ENCODE results near the gene RAB7B. TPM values are rescaled to one million over a fixed set of nuclear protein-coding genes. Genes with fewer than 3 reads are reported as not detected.

RAB7B gene
- total and polyA plus RNA-seq, 4 donors: 0.08 to 0.89 (median 0.20) TPM; not detected in 1

DNA sequence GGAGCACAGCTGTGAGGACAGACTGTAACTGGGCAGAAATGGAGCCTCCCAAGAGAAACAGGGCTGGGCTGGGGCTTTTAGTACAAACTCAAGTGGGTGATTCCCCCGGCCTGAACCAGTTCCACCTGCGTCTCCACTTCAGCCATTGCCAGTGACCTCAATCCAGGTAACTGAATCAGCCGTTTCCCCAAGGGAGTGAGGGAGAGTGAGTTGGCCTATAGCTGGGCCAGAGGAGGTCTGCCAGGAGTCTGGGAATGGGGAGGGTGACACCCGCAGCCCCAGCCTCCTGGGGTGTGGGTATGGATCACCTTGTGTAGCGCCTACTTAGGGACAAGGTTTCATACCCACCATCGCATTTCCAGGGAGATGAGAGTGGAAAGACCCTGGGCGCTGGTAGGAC lies 68.4 kb downstream of the RAB7B start:
- DNase-seq (ENCODE audit: low spot score): no peak
- Histone ChIP-seq H3K27ac (ENCODE audit: low read depth in 1 of 2, low read length in 2 of 2) (no peak overlapping the region), H3K9me3 (ENCODE audit: control insufficient read depth in 4 of 4, low read length in 3 of 4) (no peaks in the 10 kb centered on the region), H3K27me3 (ENCODE audit: control insufficient read depth in 4 of 4, insufficient read depth in 4 of 4, low read length in 3 of 4) (no peaks in the 10 kb centered on the region), H3K9ac (ENCODE audit: low read depth in 1 of 2, low read length in 2 of 2) (no peak overlapping the region), H3K36me3 (ENCODE audit: control insufficient read depth in 4 of 4, insufficient read depth in 3 of 4, low read depth in 1 of 4, low read length in 3 of 4) (no peaks in the 10 kb centered on the region), H3K4me3 (ENCODE audit: low read depth in 1 of 3, low read length in 3 of 3) (no peak overlapping the region), H3K4me1 (ENCODE audit: control insufficient read depth in 4 of 4, insufficient read depth in 4 of 4, low read length in 3 of 4) (no peaks in the 10 kb centered on the region)
- WGBS: 87% methylated on average over 7 of the region's 7 CpGs
- no peak for TF ChIP-seq JUND (IDR thresholded peaks at IDR 0.05)
- no peak for TF ChIP-seq NR2F2 (IDR thresholded peaks at IDR 0.05)
- TF ChIP-seq, protein P1, sequence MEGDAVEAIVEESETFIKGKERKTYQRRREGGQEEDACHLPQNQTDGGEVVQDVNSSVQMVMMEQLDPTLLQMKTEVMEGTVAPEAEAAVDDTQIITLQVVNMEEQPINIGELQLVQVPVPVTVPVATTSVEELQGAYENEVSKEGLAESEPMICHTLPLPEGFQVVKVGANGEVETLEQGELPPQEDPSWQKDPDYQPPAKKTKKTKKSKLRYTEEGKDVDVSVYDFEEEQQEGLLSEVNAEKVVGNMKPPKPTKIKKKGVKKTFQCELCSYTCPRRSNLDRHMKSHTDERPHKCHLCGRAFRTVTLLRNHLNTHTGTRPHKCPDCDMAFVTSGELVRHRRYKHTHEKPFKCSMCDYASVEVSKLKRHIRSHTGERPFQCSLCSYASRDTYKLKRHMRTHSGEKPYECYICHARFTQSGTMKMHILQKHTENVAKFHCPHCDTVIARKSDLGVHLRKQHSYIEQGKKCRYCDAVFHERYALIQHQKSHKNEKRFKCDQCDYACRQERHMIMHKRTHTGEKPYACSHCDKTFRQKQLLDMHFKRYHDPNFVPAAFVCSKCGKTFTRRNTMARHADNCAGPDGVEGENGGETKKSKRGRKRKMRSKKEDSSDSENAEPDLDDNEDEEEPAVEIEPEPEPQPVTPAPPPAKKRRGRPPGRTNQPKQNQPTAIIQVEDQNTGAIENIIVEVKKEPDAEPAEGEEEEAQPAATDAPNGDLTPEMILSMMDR (IDR thresholded peaks at IDR 0.05; ENCODE audit: low read depth, low read length, missing input control): no peak
- TF ChIP-seq, protein P2, sequence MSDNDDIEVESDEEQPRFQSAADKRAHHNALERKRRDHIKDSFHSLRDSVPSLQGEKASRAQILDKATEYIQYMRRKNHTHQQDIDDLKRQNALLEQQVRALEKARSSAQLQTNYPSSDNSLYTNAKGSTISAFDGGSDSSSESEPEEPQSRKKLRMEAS (IDR thresholded peaks at IDR 0.05): no peak
- TF ChIP-seq, protein P3, sequence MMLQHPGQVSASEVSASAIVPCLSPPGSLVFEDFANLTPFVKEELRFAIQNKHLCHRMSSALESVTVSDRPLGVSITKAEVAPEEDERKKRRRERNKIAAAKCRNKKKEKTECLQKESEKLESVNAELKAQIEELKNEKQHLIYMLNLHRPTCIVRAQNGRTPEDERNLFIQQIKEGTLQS (IDR thresholded peaks at IDR 0.05): no peak

DNA sequence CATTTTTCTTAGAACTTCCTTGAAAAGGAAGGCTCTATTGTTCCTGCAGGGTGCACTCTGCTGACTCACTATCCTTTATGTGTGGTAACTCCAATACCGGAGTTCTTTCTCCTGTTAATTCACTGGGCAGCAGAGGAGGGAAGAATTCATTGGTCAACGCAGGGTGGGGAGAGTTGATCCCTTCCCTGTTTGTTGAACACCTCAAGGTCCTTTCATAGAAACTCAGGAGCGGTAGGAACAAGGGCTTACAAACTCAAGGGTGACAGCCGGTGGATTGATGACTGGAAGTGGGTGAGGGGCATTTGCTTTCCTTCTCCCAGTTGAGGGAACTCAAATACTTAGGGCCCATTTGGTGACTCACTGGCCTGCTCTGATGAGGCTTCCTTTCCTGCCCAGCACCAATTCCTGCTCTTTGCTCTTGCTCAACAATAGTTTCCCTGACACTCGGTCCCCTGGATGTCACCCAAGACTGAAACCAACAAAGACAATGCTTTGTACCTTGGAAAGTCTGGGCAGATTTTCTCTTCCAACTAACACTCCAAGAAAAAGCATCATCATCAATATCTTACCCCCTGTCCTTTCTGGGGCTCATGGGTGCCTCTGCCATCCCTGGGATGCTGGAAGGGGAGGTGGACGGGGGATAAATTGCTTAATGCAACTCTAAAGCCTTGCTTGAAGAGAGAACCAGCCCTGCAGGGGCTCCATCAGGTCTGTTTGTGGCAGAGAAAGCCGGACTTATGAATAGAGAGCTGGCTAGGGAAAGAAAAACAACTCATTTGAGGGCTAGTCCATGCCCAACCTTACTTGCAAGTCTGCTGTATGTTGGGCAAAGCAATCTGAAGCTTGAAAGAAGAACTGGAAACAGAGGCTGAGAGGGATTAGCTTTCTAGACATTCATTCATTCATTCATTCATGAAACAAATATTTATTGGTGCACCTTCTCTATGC lies 69.2 kb downstream of the RAB7B start:
- no peaks in the 10 kb centered on the region for H3K9me3 ChIP-seq (ENCODE audit: control insufficient read depth in 4 of 4, low read length in 3 of 4)
- H3K4me1 ChIP-seq (ENCODE audit: control insufficient read depth in 4 of 4, insufficient read depth in 4 of 4, low read length in 3 of 4): no peaks in the 10 kb centered on the region
- no peak overlapping the region for H3K4me3 ChIP-seq (ENCODE audit: low read depth in 1 of 3, low read length in 3 of 3)
- DNase-seq (ENCODE audit: low spot score): no peak
- no peak overlapping the region for H3K27ac ChIP-seq (ENCODE audit: low read depth in 1 of 2, low read length in 2 of 2)
- no peaks in the 10 kb centered on the region for H3K27me3 ChIP-seq (ENCODE audit: control insufficient read depth in 4 of 4, insufficient read depth in 4 of 4, low read length in 3 of 4)
- H3K9ac ChIP-seq (ENCODE audit: low read depth in 1 of 2, low read length in 2 of 2): no peak overlapping the region
- no peaks in the 10 kb centered on the region for H3K36me3 ChIP-seq (ENCODE audit: control insufficient read depth in 4 of 4, insufficient read depth in 3 of 4, low read depth in 1 of 4, low read length in 3 of 4)
- 58% methylated on average over 7 of the region's 7 CpGs for WGBS
- TF ChIP-seq RAD21 (IDR thresholded peaks at IDR 0.05): no peak
- TF ChIP-seq NR2F2 (IDR thresholded peaks at IDR 0.05): no peak
- no peak for TF ChIP-seq JUND (IDR thresholded peaks at IDR 0.05)
- TF ChIP-seq FOXA2 (IDR thresholded peaks at IDR 0.05): no peak
- TF ChIP-seq FOXA1 (IDR thresholded peaks at IDR 0.05): no peak
- TF ChIP-seq RXRA (IDR thresholded peaks at IDR 0.05): no peak
- TF ChIP-seq, protein P3 (IDR thresholded peaks at IDR 0.05): no peak
- TF ChIP-seq, protein P1 (IDR thresholded peaks at IDR 0.05; ENCODE audit: low read depth, low read length, missing input control): no peak
- no peak for TF ChIP-seq YY1 (IDR thresholded peaks at IDR 0.05)
- TF ChIP-seq, protein P4, sequence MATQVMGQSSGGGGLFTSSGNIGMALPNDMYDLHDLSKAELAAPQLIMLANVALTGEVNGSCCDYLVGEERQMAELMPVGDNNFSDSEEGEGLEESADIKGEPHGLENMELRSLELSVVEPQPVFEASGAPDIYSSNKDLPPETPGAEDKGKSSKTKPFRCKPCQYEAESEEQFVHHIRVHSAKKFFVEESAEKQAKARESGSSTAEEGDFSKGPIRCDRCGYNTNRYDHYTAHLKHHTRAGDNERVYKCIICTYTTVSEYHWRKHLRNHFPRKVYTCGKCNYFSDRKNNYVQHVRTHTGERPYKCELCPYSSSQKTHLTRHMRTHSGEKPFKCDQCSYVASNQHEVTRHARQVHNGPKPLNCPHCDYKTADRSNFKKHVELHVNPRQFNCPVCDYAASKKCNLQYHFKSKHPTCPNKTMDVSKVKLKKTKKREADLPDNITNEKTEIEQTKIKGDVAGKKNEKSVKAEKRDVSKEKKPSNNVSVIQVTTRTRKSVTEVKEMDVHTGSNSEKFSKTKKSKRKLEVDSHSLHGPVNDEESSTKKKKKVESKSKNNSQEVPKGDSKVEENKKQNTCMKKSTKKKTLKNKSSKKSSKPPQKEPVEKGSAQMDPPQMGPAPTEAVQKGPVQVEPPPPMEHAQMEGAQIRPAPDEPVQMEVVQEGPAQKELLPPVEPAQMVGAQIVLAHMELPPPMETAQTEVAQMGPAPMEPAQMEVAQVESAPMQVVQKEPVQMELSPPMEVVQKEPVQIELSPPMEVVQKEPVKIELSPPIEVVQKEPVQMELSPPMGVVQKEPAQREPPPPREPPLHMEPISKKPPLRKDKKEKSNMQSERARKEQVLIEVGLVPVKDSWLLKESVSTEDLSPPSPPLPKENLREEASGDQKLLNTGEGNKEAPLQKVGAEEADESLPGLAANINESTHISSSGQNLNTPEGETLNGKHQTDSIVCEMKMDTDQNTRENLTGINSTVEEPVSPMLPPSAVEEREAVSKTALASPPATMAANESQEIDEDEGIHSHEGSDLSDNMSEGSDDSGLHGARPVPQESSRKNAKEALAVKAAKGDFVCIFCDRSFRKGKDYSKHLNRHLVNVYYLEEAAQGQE (IDR thresholded peaks at IDR 0.05): no peak
- TF ChIP-seq HNF4A (conservative IDR thresholded peaks at IDR 0.05): no peak
- no peak for TF ChIP-seq SP1 (IDR thresholded peaks at IDR 0.05)
- TF ChIP-seq GABPA (IDR thresholded peaks at IDR 0.05 in 1 of 2, conservative IDR thresholded peaks at IDR 0.05 in 1 of 2): no peak
- TF ChIP-seq TAF1 (conservative IDR thresholded peaks at IDR 0.05): no peak
